RWPE2 (cell line): ENCODE data around the gene CHPT1.

Experiments used
- ATAC-seq: fragments of 200-7000 bp; cut with Tn5 transposase; 3 replicates; pipeline ENCODE4 v1.9.1; 2021; ENCODE audit warnings: low read depth
- DNase-seq: peaks from one replicate; pipeline ENCODE4 v3.0.0-alpha.2; 2020; ENCODE audit warnings: low spot score
- H3K27ac ChIP-seq: fragments of 450-650 bp; 2 replicates; pipeline ENCODE4 v1.5.1; 2017; ENCODE audit warnings: mild to moderate bottlenecking; ENCODE audit not compliant: poor library complexity, severe bottlenecking
- H3K27me3 ChIP-seq: fragments of 250-450 bp; sonication (Bioruptor Pico); 2 replicates; pipeline ENCODE4 v1.5.1; 2021; ENCODE audit warnings: mild to moderate bottlenecking, moderate library complexity; ENCODE audit not compliant: insufficient read depth, poor library complexity, severe bottlenecking
- H3K36me3 ChIP-seq: fragments of 250-450 bp; sonication (Bioruptor Pico); 2 replicates; pipeline ENCODE4 v1.5.1; 2020; ENCODE audit warnings: low read depth, mild to moderate bottlenecking, moderate library complexity
- H3K4me1 ChIP-seq: fragments of 250-450 bp; sonication (Bioruptor Pico); 2 replicates; pipeline ENCODE4 v1.5.1; 2021; ENCODE audit warnings: mild to moderate bottlenecking, moderate library complexity; ENCODE audit not compliant: insufficient read depth, poor library complexity, severe bottlenecking
- H3K4me3 ChIP-seq: fragments of 250-450 bp; sonication (Bioruptor Pico); 2 replicates; pipeline ENCODE4 v1.5.1; 2021; ENCODE audit warnings: mild to moderate bottlenecking, moderate library complexity; ENCODE audit not compliant: severe bottlenecking
- H3K9me3 ChIP-seq: fragments of 250-450 bp; sonication (Bioruptor Pico); 2 replicates; pipeline ENCODE4 v1.5.1; 2021; ENCODE audit warnings: mild to moderate bottlenecking, moderate library complexity; ENCODE audit not compliant: severe bottlenecking
- TF ChIP-seq, protein P1 (sequence below): fragments of 450-650 bp; IDR thresholded peaks from one replicate; pipeline ENCODE4 v1.5.1; 2017; ENCODE audit warnings: mild to moderate bottlenecking, moderate library complexity; ENCODE audit not compliant: poor library complexity, severe bottlenecking

Gene CHPT1

DNA sequence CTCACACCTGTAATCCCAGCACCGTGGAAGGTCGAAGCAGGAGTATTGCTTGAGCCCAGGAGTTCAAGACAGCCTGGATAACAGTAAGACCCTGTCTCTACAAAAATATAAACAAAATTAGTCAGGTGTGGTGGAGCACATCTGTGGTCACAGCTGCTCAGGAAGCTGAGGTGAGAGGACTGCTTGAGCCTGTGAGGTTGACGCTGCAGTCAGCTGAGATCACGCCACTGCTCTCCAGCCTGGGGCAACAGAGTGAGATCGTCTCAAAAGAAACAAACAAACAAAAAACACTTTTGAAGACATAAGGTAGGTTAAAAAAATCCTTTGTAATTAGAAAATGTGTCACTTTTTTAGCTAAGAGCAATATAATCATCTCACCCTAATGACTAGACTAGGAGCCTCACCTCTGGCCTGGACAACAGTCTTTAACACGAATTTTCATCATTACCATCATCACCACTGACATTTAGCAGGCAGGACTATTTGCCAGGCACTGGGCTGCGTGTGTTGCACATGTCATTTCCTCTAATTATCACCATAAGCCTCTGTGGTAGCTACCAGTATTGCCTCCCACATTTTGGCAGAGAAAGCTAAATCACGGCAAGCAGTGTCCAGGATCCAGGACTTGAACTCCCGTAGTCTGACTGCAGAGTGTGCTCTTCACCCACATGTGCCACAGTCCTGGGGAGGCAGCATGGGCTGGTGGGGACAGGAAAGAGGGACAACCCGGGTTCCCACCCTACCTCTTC lies 46.5 kb downstream of the CHPT1 start:
- Histone ChIP-seq H3K36me3 (peaks cover 35% of the 10 kb centered on the region), H3K9me3 (no peaks in the 10 kb centered on the region), H3K27ac (no peak overlapping the region), H3K4me3 (no peak overlapping the region), H3K27me3 (no peaks in the 10 kb centered on the region), H3K4me1 (no peaks in the 10 kb centered on the region)
- ATAC-seq = no peak
- TF ChIP-seq, protein P1, sequence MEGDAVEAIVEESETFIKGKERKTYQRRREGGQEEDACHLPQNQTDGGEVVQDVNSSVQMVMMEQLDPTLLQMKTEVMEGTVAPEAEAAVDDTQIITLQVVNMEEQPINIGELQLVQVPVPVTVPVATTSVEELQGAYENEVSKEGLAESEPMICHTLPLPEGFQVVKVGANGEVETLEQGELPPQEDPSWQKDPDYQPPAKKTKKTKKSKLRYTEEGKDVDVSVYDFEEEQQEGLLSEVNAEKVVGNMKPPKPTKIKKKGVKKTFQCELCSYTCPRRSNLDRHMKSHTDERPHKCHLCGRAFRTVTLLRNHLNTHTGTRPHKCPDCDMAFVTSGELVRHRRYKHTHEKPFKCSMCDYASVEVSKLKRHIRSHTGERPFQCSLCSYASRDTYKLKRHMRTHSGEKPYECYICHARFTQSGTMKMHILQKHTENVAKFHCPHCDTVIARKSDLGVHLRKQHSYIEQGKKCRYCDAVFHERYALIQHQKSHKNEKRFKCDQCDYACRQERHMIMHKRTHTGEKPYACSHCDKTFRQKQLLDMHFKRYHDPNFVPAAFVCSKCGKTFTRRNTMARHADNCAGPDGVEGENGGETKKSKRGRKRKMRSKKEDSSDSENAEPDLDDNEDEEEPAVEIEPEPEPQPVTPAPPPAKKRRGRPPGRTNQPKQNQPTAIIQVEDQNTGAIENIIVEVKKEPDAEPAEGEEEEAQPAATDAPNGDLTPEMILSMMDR = no peak
- DNase-seq = no peak

DNA sequence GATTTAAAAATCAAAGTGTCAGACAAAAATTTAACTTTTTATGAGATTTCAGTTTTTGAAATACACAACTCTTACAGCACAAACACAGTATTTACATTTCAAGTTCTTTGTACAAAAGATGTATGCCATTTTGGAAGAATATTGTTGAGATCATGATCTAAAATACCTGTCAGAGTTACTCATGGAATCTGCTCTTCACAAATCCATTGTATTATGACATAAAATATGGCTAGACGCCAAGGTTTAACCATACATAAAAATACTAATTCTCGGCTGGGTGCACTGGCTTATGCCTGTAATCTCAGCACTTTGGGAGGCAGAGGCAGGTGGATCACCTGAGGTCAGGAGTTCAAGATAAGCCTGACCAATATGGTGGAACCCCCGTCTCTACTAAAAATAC lies 48.0 kb downstream of the CHPT1 start:
- H3K4me1 ChIP-seq = no peaks in the 10 kb centered on the region
- ATAC-seq = no peak
- H3K27me3 ChIP-seq = no peaks in the 10 kb centered on the region
- peaks cover 35% of the 10 kb centered on the region for H3K36me3 ChIP-seq
- H3K4me3 ChIP-seq = no peak overlapping the region
- TF ChIP-seq, protein P1 = no peak
- H3K9me3 ChIP-seq = no peaks in the 10 kb centered on the region
- no peak overlapping the region for H3K27ac ChIP-seq
- DNase-seq = no peak

DNA sequence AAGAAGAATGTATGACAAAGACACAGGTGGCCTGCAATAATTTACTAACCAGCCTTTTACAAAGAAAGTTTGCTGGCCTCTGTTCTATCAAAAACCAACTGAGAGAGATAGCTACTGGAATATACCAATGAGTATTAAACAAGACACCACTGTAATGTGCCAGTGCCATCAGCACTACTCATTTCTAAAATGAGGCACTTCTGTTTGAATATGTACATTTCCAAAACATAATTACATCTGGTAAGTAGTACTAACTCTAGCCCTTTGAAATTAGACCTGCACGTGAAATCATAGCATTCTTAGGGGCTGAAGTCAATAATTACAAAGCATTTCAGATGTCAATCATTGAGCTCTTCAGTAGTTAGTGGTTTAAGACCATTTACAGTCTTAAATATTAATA lies 48.8 kb downstream of the CHPT1 start:
- Histone ChIP-seq H3K27me3 (no peaks in the 10 kb centered on the region), H3K36me3 (peaks cover 35% of the 10 kb centered on the region), H3K9me3 (no peaks in the 10 kb centered on the region), H3K27ac (no peak overlapping the region), H3K4me3 (no peak overlapping the region), H3K4me1 (no peaks in the 10 kb centered on the region)
- ATAC-seq = no peak
- no peak for DNase-seq
- TF ChIP-seq, protein P1 = no peak

DNA sequence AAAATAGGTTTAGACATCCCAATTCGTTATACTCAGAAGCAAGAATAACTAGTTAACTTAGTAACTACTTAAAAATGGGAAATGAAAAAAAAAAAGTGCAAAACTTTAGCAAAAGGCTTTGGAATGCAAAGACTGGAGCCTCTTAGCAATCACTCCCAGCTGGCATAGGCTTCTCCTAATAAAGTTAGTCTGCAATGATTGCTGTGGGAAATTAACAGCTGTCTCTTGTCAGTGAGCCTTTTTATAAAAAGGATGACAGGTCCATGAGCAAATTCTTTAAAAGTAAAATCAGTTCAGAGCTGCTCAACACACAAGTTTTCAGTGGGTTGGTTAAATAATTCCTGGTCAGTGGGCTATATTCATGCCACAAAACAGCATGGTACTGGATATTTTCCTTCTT lies 49.2 kb downstream of the CHPT1 start:
- Histone ChIP-seq H3K4me3 (no peak overlapping the region), H3K9me3 (no peaks in the 10 kb centered on the region), H3K27me3 (no peaks in the 10 kb centered on the region), H3K4me1 (no peaks in the 10 kb centered on the region), H3K36me3 (peaks cover 31% of the 10 kb centered on the region), H3K27ac (no peak overlapping the region)
- DNase-seq = no peak
- TF ChIP-seq, protein P1 = no peak
- no peak for ATAC-seq

DNA sequence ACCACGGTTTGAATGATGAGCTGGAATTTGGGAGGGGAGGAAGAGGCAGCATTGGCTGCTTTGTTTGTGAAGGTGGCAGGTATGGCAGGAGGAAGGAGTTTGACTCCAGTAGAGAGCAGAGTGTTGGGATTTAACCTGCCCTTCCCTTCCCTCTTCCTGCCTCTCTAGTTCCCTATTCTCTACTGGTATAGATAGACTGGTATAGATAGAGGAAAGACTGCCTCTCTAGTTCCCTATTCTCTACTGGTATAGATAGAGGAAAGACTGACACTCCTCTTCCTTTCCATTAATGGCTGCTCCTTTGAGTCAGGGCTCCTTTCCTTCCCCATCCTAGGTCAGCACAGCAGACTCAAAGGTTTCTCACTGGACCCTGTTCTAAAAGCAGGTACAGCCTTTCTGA lies 50.3 kb downstream of the CHPT1 start:
- no peak for ATAC-seq
- Histone ChIP-seq H3K27ac (no peak overlapping the region), H3K4me3 (no peak overlapping the region), H3K27me3 (no peaks in the 10 kb centered on the region), H3K36me3 (peaks cover 34% of the 10 kb centered on the region), H3K4me1 (no peaks in the 10 kb centered on the region), H3K9me3 (no peaks in the 10 kb centered on the region)
- TF ChIP-seq, protein P1 = no peak
- no peak for DNase-seq
